ENCODE results near the gene PDRG1.

Gene PDRG1

DNA sequence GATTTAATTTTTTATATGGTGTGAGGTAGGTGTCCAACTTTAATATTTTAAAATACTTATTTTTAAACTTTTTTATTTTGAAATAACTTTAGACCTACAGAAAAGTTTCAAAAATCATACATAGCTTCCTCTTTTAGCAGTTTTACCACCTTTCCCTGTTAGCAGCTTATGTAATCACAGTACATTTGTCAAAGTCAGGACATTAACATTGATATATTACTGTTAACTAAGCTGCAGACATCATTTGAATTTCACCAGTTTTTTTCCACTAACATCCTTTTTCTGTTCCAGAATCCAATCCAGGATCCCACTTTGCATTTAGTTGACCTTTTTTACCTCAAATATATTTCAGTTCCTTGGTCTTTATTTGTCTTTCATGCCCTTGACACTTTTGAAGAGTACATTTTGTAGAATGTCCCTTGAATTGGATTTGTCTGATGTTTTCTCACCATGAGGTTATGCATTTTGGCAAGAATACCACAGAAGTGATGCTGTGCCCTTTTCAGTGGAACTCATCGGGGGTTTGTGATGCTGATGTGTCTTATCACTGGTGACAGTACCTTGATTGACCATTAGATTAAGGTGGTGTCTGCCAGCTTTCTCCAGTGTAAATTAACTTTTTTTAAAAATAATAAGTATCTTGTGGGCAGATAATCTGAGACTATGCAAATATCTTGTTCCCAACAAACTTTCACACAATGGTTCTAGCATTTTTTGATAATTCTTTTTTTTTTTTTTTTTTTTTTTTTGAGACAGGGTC is 48.0 kb downstream of the PDRG1 start:
- no peak for DNase-seq

DNA sequence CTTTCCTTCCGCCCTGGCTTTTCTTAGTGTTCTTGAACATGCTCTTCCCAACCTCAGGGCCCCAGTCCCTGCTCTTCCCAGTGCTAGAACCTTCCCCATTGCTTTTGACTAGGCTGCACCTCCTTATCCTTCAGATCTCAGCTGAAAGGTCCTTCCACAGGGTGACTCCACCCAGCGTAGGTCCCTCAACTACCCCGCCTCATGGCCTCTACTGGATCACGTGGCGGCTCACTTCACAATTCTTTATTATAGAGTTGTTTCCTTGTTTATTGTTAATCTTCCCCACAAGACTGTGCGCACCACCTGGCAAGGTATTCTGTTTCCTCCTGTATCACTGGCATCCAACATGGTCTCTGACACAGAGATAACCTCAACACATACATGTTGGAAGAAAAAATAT is 50.2 kb downstream of the PDRG1 start:
- no peak for DNase-seq

DNA sequence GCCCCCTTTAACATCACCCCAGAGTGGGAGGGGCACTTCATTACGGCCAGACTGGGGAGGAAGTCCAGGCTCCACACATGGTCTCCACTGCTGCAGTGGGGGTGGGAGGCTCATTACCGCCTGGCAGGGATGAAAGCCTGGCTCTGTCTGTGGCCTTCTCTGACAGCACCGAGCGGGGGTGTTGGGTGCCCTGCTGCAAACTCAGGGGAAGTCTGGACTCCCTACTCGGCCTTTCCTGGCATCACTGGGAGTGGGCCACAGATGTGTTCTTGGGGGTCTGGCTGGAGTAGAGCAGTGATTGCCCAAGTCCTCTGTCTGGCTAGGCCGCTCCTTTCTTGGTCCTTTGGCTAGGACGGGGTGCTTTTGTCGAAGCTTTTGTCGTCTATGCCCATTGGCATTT is 54.3 kb downstream of the PDRG1 start:
- no peak for DNase-seq

DNA sequence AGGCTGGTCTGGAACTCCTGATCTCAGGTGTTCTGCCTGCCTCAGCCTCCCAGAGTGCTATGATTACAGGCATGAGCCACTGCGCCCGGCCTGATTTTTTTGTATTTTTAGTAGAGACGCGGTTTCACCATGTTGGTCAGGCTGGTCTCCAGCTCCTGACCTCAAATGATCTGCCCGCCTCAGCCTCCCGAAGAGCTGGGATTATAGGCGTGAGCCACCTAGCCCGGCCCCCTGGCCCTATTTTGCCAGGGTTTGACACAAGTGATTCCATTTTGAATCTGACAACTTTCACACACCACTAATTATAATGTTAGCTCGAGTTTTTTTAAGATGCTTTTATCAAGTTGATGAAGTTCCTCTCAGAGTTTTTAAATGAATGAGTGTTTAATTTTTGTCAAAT is 55.8 kb downstream of the PDRG1 start:
- no peak for DNase-seq

DNA sequence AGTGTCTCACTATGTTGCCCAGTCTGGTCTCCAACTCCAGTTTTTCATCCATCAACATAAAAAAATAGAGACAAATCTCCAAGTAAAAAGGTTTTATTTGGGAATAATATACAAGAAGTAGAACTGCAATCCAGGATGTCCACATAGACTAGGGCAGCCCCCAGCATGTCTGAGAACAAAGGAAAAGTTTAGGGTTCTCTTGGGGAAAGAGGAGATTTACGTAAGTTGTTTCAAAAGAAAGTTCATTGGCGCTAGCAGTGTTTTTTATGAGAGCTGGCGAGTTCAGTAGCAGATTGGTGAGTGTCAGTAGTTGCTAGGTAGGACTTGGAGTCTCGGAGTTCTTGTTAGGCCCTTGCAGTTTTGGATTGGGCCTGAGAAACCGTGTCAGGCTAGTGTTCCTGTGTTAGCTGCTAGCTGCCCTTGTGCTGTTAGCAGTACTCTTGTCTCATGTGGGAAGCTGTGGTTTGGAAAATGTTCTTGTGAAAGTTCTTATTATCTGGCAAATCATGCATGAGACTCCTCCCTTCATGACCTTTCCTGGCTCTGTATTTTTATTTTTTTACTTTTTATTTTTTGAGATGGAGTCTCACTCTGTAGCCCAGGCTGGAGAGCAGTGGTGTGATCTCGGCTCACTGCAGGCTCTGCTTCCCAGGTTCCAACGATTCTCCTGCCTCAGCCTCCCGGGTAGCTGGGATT is 56.7 kb downstream of the PDRG1 start:
- DNase-seq, result no peak

Measured in NCI-H748 treated with DMSO at 0.1 percent for 48 hours (cell line).